Stimulated activated CD4-positive, alpha-beta T cell treated with anti-CD3 and anti-CD28 coated beads, Interleukin-1b, Interleukin-23, amount 100 ng/mL, for 48 hours (primary cell): ENCODE results near the gene TREX2.
A peak's percentile ranks its signal among the peaks of the same experiment; 100 is the strongest.

ENCODE experiments used
- DNase-seq: peaks from one replicate; pipeline ENCODE4 v3.0.0-alpha.2; 2020

TREX2 gene

GRCh38 chrX:153475751-153476281 lies 30.0 kb upstream of the TREX2 start:
- no peak for DNase-seq

GRCh38 chrX:153475271-153475670 lies 29.4 kb upstream of the TREX2 start:
- no peak for DNase-seq

GRCh38 chrX:153474718-153475117 lies 28.9 kb upstream of the TREX2 start:
- DNase-seq = peak; percentile 22

- no peak for DNase-seq
Measured at GRCh38 chrX:153474266-153474665, 28.4 kb upstream of the TREX2 start.

- DNase-seq = no peak
Measured at GRCh38 chrX:153473126-153473525, 27.3 kb upstream of the TREX2 start.

GRCh38 chrX:153471663-153472280 lies 25.9 kb upstream of the TREX2 start:
- DNase-seq = no peak

- peak; percentile 87 for DNase-seq
Measured at GRCh38 chrX:153470411-153471363, 24.8 kb upstream of the TREX2 start, which contains the start of gene HAUS7. TSS of gene HAUS7 (minus strand) at chrX:153470576. CDS start at chrX:153470557, 19 bp downstream.

GRCh38 chrX:153469811-153470410 lies 24.1 kb upstream of the TREX2 start:
- DNase-seq = peak; percentile 21

- no peak for DNase-seq
Measured at GRCh38 chrX:153468008-153468580, 22.2 kb upstream of the TREX2 start.

GRCh38 chrX:153465691-153466380 lies 20.0 kb upstream of the TREX2 start:
- no peak for DNase-seq

- DNase-seq = no peak
Measured at GRCh38 chrX:153464116-153464515, 18.3 kb upstream of the TREX2 start.

GRCh38 chrX:153463556-153463955 lies 17.7 kb upstream of the TREX2 start:
- no peak for DNase-seq

- no peak for DNase-seq
Measured at GRCh38 chrX:153463031-153463430, 17.2 kb upstream of the TREX2 start.

- no peak for DNase-seq
Measured at GRCh38 chrX:153462291-153462690, 16.4 kb upstream of the TREX2 start.

GRCh38 chrX:153460826-153461225 lies 15.0 kb upstream of the TREX2 start:
- DNase-seq = peak; percentile 22

- no peak for DNase-seq
Measured at GRCh38 chrX:153459986-153460385, 14.1 kb upstream of the TREX2 start.

GRCh38 chrX:153458476-153458875 lies 12.6 kb upstream of the TREX2 start:
- no peak for DNase-seq

- no peak for DNase-seq
Measured at GRCh38 chrX:153457827-153458466, 12.1 kb upstream of the TREX2 start.

- DNase-seq = no peak
Measured at GRCh38 chrX:153457136-153457825, 11.4 kb upstream of the TREX2 start.

- no peak for DNase-seq
Measured at GRCh38 chrX:153456704-153457103, 10.8 kb upstream of the TREX2 start.

GRCh38 chrX:153456161-153456560 lies 10.3 kb upstream of the TREX2 start:
- no peak for DNase-seq
